Measurements from ENCODE around the gene ACSS3. TPM values are rescaled to one million over a fixed set of nuclear protein-coding genes. Genes with fewer than 3 reads are reported as not detected.

The ACSS3 gene
- total and polyA plus RNA-seq, 10 of the 15 experiments (the other 5 are each of a cell fraction or from before 2014, with no cell fraction given) = 0.06 to 0.31 TPM; not detected in 8

GRCh38 chr12:81211306-81211705 lies 133.4 kb downstream of the ACSS3 start (continued):
- TF ChIP-seq CUX1 (IDR thresholded peaks at IDR 0.05; ENCODE audit: insufficient replicate concordance, low read depth, low read length) (no peak), MXI1 (IDR thresholded peaks at IDR 0.05; ENCODE audit: low read depth, low read length) (no peak), POU2F2 (IDR thresholded peaks at IDR 0.05; ENCODE audit: borderline replicate concordance, low read depth, low read length) (no peak), SUZ12 (IDR thresholded peaks at IDR 0.05; ENCODE audit: unreplicated experiment) (no peak), YBX1 (IDR thresholded peaks at IDR 0.05) (no peak), HDGF (IDR thresholded peaks at IDR 0.05) (no peak), TAF1 (IDR thresholded peaks at IDR 0.05; ENCODE audit: borderline replicate concordance, low read depth, low read length) (no peak), STAT3 (IDR thresholded peaks at IDR 0.05; ENCODE audit: low read depth, low read length) (no peak)
